Activated CD4-positive, alpha-beta T cell treated with anti-CD3 and anti-CD28 coated beads for 1 hour (primary cell): ENCODE measurements around the gene VASH2.

Source experiments
- DNase-seq: peaks from one replicate; pipeline ENCODE4 v3.0.0-alpha.2; 2020

Gene VASH2

DNA sequence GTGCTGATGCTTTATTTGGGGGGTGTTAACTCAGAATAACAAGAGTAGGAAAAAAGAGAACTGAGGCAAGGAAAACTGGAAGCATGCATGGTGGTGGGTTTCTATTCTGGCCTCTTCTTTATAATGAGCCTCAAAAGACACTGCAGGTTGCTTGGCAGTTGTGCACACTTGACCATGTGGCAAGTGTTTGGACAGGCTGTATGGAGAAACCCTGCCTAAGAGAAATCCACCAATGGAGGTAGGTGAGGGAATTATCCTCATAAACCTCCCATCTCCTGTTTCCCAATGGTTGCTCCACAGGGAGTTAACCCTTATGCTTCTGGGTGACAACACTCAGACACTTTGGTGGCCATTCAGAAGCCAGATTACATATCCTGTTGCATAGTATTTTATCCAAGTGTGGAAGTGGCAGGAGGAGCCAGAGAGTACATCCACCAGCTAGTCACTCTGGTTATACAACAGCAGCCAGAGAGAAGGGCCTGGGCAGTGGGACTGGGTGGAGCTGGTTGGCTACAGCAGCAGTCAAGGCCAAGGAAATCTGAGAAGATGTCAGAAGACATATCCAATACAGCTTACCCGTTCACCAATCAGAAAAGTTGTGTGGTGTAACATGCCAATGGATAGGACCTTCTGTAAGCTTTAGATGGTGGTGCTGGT is 16.4 kb upstream of the VASH2 start:
- no peak for DNase-seq

DNA sequence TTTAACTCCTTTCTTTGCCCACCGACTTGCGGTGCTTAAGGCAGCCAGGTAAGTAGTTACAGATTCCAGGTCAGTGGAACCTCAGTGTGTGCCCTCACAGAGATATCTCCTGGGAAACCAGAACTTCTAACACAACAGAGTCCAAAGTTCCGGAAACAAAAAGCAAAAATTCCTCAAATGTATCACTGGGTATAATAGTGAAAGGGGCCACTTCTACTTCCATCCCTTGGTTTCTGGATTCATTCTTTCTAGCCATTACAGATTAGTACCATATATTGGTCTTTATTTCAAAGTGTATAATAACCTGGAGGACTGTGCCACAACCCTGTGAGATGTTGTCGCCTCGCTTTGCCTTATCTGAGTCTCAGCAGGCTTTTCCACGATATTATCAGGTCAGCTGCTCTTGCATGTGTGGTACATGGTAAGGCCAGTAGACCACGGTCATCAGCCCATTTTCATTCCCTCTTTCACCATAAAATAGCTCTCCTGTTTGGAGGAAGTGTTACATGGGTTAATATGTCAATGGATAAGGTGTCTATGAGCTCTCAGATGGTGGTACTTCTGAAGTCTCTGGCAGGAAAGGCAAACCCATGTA is 14.9 kb upstream of the VASH2 start:
- no peak for DNase-seq

DNA sequence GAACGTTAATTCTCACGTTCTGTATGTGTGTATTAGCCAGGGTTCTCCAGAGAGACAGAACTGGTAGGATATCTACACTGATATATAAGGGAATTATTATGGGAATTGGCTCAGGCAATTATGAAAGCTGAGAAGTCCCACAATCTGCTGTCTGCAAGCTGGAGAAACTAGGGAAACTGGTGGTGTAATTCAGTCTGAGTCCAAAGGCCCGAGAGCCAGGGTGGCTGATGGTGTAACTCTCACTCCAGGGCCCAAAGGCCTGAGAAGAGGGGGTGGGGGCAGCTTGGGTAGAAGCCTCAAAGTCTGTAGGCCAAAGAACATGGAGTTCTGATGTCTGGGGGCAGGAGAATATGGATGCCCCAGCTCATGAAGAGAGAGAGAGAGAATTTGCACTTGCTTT is 13.3 kb upstream of the VASH2 start:
- DNase-seq: no peak

DNA sequence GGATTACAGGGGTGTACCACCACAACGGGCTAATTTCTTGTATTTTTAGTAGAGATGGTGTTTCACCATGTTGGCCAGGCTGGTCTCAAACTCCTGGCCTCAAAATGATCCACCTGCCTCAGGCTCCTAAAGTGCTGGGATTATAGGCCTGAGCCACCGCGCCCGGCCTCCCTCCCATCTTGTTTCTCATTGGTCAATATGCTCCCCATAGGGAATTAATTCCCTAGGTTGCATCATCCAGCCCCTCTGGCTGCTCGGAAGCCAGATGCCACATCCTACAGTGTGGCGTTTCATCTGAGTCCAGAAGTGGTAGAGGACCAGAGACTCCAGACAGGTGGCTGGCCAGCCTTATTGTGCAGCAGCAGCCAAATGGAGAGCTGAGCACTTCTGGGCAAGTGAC is 11.5 kb upstream of the VASH2 start:
- no peak for DNase-seq

DNA sequence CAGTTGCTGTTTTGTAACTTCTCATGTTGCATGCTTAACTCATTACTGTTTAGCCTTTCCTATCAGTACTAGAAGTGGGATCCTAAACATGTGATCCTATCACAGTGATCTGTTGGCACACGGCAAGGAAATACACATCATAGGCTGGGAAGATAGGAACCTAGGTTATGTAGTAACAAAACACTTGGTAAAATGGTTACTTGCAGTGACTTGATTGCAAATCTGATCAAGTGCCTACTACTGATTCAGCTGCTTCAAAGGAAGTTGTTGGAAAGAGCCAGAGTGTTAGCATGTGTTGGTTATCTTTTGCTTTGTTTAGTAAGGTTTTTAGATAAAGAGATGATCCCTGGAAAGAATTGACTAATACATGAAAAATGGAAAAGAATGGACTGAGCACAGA is 8.9 kb upstream of the VASH2 start:
- DNase-seq: no peak

DNA sequence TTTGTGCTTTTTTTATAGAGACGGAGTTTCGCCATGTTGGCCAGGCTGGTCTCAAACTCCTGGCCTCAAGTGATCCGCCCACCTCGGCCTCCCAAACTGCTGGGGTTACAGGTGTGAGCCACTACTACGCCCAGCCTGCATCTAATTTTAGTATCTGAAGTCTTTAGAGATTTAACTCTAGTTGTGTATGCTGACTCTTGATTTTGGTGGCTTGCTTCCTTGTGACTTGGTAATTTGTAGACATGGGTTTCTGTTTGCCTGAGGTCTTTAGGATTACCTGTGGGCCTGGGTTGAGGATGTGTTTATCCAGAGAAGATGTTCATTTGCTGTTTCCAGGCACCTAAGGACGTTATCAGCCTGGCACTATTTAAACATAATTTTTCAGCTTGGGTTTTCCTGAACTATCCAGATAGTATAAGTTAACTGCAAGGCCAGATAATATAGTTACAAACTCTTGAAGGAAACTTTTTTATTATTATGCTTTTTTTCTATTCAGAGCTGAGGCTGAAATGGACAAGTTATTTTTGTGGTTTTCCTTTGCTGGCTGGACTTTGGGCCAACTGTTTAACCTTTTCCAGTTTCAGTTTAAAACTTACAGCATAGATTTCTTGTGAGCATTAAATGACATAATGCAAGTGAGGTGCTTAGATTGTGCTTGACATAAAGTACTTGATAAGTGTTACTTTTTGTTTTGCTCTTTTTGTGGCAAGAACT is 7.5 kb upstream of the VASH2 start:
- no peak for DNase-seq

DNA sequence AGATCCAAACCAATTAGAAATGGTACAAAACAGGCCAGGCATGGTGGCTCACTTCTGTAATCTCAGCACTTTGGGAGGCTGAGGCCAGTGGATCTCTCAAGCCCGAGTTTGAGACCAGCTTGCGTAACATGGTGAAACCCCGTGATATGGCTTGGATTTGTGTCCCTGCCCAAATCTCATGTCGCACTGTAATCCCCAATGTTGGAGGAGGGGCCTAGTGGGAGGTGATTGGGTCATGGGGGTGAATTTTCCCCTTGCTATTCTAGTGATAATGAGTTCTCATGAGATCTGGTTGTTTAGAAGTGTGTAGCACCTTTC is 7.0 kb upstream of the VASH2 start:
- no peak for DNase-seq

DNA sequence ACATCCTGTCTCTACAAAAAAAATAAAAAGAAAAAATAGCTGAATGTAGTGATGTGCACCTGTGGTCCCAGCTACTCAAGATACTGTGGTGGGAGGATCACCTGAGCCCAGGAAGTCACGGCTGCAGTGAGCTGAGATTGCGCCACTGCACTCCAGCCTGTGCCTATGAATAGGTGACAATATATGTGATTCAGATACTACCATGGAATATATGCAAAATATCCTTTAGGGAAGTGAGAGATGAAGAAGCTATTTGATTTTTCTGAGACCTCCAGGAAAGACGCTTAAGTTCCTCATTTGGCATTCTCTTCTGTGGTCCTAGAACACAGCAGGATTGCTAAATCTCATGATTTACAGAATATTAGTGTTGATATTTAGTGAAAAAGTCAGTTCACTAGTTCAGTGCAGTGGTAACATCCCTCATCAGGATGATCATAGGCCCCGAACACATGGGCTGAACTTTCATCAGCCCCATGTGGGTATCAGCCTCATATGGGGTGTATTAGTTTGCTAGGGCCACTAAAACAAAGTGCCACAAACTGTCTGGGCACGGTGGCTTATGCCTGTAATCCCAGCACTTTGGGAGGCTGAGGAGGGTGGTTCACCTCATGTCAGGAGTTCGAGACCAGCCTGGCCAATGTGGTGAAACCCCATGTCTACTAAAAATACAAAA is 6.0 kb upstream of the VASH2 start:
- DNase-seq: no peak

DNA sequence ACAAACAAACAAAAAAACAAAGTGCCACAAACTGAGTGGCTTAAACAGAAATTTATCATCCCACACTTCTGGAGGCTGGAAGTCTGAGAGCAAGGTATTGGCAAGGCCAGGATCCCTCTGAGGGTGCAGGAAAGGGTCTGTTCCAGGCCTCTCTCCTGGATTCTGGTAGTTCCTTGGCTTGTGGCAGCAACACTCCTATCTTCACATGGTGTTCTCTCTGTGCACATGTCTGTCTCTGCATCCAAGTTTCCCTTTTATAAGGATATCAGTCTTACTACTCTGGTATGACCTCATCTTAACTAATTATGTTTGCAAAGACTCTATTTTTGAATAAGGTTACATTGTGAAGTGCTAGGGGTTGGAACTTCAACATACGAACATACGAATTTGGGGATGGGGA is 5.3 kb upstream of the VASH2 start:
- no peak for DNase-seq

DNA sequence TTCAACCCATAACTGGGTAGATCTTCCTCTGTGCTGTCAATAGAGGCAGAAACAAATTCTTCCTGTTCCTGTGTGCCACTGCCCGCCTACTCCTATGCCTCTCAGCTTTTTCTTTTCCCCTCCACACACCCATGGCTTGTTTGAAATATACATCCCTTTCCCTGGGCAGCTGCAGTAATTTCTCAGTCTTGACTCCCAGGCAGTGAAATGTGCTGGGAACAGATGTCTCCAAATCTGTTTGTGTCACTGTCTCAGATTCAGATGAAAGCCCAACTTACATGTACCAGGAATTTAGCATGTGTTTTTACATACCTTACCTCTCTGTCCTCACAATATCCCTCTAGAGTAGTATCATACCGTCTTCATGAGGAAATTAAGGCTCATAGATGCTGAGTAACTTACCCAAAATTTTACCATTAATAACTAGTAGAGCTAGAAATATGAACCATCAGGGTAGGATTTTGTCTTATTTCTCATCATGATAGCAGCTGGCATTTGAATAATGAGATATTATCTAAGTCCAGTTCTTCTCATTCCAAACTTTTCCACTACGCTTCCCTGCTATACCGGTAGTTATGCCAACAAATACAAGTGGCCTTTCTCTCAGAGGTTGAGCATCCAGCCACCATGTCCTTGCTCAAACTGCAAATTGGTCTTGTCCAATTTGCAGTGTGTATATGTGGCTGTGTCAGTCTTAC is 4.7 kb upstream of the VASH2 start:
- no peak for DNase-seq

DNA sequence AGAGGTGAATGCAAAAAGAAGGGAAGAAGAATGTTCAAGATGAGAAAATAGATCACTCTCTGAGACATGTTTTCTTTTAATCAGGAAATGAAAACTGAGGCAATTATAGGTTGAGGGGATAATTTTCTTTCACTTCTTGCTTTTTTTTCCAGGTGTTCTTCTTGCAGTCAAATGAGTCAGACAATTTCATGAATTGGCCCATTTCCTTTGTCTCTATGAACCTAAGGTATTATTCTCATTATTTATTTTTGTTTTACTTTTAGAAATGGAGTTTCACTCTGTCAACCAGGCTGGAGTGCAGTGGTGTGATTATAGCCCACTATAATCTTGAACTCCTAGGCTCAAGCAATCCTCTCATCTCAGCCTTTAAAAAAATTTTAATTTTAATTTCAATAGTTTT is 3.5 kb upstream of the VASH2 start:
- DNase-seq: no peak

DNA sequence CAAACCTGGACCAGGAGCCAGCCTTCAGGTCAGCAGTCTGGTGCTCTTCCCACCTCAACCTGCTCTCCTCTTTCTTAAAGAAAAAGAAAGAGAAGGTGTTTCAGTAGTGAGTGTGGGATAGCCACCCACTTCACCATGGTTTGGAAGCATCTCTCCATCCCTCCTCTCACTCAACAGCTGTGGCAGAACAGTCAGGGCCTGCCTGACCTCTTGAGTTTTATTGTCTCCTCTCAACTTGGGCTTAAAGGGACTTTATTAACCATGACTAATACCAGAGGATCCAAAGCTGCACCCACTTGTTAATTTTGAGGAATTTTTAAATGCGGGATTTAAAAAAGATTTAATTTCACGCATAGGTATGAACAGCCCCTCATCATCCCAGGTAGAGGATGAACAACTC is 570 bp upstream of the VASH2 start:
- DNase-seq: no peak

DNA sequence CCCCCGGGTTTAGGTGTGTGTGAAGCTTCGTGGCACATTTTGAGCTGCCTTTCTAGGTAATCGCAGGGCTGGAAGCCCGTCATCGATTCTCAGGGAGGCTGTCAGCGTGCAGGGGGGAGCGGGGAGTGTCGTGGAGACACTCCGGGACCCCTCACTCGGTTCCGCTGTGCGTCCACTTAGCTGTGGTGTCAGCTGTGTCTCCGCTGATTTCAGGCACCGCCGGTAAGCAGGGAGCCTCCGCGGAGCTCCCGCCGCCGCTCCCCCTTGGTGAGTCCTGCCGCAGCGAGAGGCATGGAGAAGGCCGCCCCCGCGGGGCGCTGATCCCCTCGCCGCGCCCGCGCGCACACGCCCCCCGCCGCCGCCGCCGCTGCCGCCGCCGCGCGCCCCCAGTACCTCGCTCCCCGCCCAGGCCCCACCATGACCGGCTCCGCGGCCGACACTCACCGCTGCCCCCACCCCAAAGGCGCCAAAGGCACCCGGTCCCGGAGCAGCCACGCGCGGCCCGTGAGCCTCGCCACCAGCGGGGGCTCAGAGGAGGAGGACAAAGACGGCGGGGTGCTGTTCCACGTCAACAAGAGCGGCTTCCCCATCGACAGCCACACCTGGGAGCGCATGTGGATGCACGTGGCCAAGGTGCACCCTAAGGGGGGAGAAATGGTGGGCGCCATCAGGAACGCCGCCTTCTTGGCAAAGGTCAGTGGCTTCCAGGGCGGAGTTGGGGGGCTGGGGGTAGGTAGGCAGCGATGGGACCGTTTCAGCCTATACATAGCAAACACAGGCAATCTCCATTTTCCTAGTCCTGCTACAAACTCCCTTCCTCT is 995 bp downstream of the VASH2 start:
- DNase-seq: no peak

DNA sequence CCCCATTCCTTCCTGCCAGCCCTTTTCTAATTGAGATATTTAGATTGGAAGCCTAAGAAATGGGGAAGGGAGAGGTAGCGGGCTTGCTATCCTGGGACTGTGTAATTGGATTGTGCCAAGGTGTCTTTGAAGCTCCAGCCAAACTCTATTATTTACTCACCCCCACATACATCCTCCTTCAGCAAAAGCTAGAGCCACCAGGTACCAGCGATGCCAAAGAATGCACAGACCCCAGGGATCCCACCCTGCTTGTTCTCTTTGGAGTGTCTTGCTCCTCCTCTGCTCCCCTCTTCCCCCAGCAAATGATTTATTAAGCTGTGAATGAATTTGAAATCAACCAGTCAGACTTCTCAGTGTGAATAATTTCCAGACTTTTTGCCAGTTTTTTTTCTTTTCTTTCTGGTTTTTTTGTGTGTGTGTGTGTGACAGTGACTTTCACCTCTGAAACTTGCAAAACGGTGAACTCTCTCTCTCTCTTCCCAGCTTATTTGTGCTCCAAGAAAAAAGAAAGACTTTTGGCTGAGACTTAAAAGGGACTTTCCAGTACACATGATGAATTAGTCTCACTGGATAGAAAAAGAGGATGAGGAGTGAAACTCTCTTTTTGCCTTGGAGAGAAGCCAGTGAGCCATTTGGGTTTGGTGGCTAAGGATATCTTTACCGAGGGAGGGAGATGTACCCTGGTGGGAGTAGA is 1.8 kb downstream of the VASH2 start:
- no peak for DNase-seq

DNA sequence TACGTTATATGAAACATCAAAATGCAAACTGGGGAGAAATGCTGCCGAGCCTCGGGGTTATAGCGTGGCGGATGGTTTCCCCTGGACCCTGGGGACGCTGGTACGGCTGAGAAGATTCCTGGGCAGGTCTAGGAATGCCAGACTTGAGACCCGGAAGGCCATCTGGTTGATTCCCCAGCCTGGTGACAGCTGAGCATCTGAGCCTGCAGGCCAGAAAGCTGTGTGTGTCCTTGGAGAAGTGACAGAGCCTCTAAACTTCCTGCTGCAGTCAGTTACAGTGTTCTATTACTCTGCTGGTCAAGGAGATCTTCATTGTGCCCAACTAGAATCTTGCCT is 2.3 kb downstream of the VASH2 start:
- DNase-seq: no peak

DNA sequence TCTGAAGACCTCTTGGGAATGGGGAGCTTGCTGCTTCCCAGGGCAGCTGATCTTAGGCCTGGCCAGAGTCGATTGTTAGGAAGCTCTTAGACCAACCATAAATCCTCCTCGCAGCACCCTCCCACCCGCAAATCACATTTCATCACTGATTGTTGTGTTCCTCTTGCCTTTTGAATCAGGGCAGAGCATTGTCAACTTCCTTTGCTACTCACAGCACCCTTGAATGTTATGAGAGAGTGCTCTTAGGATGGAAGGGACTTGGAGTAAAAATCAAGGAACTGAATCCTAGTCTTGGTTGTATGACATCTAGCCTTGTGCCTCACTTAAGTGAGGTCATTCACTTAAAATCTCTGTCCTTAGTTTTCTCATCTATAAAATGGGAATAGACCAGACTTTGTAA is 3.0 kb downstream of the VASH2 start:
- DNase-seq: no peak

DNA sequence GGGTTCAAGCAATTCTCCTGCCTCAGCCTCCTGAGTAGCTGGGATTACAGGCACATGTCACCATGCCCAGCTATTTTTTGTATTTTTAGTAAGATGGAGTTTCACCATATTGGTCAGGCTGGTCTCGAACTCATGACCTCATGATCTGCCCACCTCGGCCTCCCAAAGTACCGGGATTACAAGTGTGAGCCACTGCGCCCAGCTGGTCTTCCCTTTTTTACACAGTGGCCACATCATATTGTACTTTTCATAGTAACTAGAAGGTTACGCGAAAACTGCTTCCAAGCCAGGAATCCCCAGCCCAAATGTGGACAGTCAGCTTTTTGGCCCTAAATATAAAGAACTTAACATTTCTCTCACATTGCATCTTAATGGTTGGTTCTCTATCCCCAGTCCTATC is 4.2 kb downstream of the VASH2 start:
- no peak for DNase-seq

DNA sequence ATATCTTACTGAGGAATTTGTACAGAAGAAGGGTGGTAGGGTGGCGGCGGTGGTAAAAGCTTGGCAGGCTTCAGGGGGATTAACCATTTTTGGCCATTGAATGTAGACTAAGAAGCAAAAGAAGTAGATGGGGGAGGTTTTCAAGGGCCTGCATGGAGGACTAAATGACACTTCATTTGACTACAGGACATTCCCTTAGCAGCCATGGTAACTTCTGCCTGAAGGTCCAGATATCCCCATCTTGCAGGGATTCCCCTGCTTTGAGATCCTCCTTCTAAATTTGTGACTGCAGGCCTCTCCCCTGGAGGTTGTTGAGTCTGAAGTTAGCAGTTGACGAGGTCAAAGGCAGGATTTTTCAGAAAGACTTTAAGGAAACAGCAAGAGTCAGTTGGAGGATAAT is 4.8 kb downstream of the VASH2 start:
- no peak for DNase-seq

DNA sequence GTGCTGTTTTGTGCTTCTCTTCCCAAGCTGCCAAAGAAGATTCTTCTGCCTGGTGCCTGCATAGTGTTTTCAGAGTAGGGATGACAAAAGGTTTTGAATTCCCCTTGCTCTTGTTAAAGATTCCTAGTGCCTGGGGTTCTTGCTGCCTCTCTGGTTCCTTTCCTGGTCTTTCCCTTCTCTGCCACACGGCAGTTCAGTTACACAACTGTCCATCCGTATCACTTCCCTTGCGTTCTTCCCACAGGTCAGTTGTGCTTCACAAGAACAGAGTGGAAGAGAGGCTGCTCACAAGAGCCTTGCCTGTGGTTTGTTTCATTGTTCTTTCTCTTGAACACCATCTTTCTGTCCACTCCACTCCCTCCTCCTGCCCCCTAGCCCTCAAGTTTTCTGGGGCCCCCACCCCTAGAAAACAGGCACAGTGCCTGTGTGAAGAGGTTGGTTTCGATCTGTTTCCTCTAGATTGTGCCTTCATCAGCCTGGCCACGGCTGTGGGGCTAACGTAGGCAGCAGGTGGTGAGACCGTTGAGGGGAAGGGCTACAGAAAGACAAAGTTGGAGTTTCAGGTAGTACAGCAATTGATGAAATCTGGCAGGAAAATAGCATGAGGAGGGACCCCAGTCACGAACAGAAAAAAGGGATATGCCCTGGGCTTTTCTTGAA is 5.8 kb downstream of the VASH2 start:
- no peak for DNase-seq

DNA sequence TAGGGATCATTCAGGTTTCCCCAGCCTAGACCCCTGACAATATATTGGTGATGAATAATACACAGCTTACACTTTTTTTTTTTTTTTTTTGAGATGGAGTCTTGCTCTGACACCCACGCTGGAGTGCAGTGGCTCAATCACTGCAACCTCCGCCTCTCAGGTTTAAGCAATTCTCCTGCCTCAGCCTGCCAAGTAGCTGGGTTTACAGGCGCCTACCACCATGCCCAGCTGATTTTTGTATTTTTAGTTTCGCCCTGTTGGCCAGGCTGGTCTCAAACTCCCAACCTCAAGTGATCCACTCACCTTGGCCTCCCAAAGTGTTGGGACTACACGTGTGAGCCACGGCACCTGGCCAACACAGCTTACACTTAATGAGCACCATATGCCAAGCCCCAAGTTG is 7.2 kb downstream of the VASH2 start:
- no peak for DNase-seq

DNA sequence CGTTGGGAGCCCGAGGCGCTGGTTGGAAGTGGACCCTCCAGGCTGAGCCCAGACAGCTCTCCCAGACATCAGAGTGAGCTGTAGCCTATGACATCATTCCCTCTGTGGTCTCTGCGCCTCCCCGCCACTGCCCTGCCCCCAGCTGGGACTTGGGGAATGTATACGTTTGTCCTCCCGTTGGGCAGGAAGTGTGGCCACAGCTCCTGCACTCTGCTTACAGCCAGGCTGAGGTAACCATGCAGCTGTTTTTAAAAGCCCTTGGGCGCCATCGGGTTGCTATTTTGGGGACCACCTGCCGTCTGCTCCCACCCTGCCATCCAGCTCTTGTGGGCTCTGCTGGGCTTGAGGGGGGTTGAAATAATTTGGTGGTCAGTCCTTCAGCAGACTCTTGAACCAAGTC is 7.8 kb downstream of the VASH2 start:
- DNase-seq: no peak
